ENCODE measurements around the gene MTUS2. TPM values are rescaled to one million over a fixed set of nuclear protein-coding genes. Genes with fewer than 3 reads are reported as not detected.

Gene MTUS2
- total and polyA plus RNA-seq, 10 donors = 0.20 to 3.2 (median 0.85) TPM

- no peak overlapping the region for H3K4me3 ChIP-seq
- peaks cover 0 to 22% (median 13%) of the 10 kb centered on the region in 8 donors for H3K9me3 ChIP-seq
- intact Hi-C loops (cut with DNase I; ENCODE audit: low total_unique reads) = no loop called here
- no peak for DNase-seq
- TF ChIP-seq, protein P1, sequence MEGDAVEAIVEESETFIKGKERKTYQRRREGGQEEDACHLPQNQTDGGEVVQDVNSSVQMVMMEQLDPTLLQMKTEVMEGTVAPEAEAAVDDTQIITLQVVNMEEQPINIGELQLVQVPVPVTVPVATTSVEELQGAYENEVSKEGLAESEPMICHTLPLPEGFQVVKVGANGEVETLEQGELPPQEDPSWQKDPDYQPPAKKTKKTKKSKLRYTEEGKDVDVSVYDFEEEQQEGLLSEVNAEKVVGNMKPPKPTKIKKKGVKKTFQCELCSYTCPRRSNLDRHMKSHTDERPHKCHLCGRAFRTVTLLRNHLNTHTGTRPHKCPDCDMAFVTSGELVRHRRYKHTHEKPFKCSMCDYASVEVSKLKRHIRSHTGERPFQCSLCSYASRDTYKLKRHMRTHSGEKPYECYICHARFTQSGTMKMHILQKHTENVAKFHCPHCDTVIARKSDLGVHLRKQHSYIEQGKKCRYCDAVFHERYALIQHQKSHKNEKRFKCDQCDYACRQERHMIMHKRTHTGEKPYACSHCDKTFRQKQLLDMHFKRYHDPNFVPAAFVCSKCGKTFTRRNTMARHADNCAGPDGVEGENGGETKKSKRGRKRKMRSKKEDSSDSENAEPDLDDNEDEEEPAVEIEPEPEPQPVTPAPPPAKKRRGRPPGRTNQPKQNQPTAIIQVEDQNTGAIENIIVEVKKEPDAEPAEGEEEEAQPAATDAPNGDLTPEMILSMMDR (IDR thresholded peaks at IDR 0.05 in 8 of 11, conservative IDR thresholded peaks at IDR 0.05 in 3 of 11) = no peak
- no peak for TF ChIP-seq POLR2AphosphoS5 (IDR thresholded peaks at IDR 0.05)
- TF ChIP-seq POLR2A (IDR thresholded peaks at IDR 0.05) = no peak
- H3K4me1 ChIP-seq = no peaks in the 10 kb centered on the region
- H3K36me3 ChIP-seq = no peaks in the 10 kb centered on the region
- H3K27ac ChIP-seq = no peak overlapping the region
- 79 to 95% (median 91%) methylated on average over 1 of the region's 1 CpG for WGBS, 5 donors
- no peaks in the 10 kb centered on the region for H3K27me3 ChIP-seq (replicated peaks in 1 of 7)
These were observed 316.9 kb downstream of the MTUS2 start for GRCh38 chr13:29137016-29137415.

DNA sequence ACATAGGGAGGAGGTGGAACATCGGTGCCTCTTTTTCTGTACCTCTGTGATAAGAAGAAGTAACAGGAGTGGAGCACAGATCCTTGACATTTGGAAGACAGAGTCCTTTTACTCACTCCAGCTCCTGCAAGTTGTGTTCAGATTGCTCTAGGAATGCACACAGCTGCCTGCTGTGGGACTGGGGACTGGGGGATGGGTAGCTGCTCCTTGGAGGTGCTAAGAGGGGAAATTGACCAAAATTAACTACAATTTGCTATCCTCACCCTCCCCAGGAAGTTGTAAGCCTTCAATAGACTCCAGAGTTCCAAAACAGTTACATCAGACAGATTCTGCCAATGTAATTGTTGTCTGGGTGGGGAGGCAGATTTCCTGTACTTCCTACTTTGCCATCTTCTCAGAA is 317.9 kb downstream of the MTUS2 start:
- intact Hi-C loops (cut with DNase I; ENCODE audit: low total_unique reads) = no loop called here
- Histone ChIP-seq H3K4me1 (no peaks in the 10 kb centered on the region), H3K36me3 (no peaks in the 10 kb centered on the region), H3K4me3 (no peak overlapping the region), H3K9me3 (peaks cover 0 to 22% (median 13%) of the 10 kb centered on the region in 8 donors), H3K27ac (no peak overlapping the region), H3K27me3 (replicated peaks in 1 of 7) (no peaks in the 10 kb centered on the region)
- DNase-seq = no peak
- TF ChIP-seq, protein P1 (IDR thresholded peaks at IDR 0.05 in 8 of 11, conservative IDR thresholded peaks at IDR 0.05 in 3 of 11) = no peak
- no peak for TF ChIP-seq POLR2A (IDR thresholded peaks at IDR 0.05)
- no peak for TF ChIP-seq POLR2AphosphoS5 (IDR thresholded peaks at IDR 0.05)
- 74 to 90% (median 89%) methylated on average over 1 of the region's 1 CpG for WGBS, 5 donors

- TF ChIP-seq POLR2AphosphoS5 (IDR thresholded peaks at IDR 0.05) = no peak
- TF ChIP-seq, protein P1 (IDR thresholded peaks at IDR 0.05 in 8 of 11, conservative IDR thresholded peaks at IDR 0.05 in 3 of 11) = no peak
- no peak for TF ChIP-seq POLR2A (IDR thresholded peaks at IDR 0.05)
- intact Hi-C loops (cut with DNase I; ENCODE audit: low total_unique reads) = no loop called here
- H3K36me3 ChIP-seq = no peaks in the 10 kb centered on the region
- 15 to 22% (median 20%) methylated on average over 4 of the region's 4 CpGs for WGBS, 5 donors
- H3K4me3 ChIP-seq = no peak overlapping the region
- no peak for DNase-seq
- H3K27me3 ChIP-seq (replicated peaks in 1 of 7) = no peaks in the 10 kb centered on the region
- no peak overlapping the region for H3K27ac ChIP-seq
- no peaks in the 10 kb centered on the region for H3K4me1 ChIP-seq
- peaks cover 0 to 22% (median 13%) of the 10 kb centered on the region in 8 donors for H3K9me3 ChIP-seq
These were observed 320.1 kb downstream of the MTUS2 start for GRCh38 chr13:29140277-29140676.

DNA sequence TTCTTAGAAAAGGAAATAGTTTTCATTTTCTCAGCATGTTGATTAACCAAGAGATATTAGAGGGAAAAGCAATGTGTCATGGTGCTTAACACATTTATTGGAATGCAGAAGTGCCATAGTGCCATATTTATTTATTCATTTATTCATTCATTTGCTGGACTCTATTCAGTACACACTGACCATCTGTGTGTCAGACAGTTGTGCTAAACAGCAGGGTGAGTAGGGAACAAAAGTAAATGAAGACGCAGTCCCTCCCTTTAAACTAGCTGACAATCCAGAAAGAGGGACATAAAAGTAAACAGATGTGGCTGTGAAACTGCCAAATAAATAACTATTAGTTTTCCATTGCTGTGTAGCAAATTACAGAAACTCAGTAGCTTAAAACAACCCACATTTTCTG is 323.7 kb downstream of the MTUS2 start:
- H3K4me1 ChIP-seq = no peaks in the 10 kb centered on the region
- no peaks in the 10 kb centered on the region for H3K27me3 ChIP-seq (replicated peaks in 1 of 7)
- WGBS, 5 donors = 66 to 88% (median 81%) methylated on average over 1 of the region's 1 CpG
- no peak overlapping the region for H3K4me3 ChIP-seq
- intact Hi-C loops (cut with DNase I; ENCODE audit: low total_unique reads) = no loop called here
- DNase-seq = no peak
- TF ChIP-seq, protein P1 (IDR thresholded peaks at IDR 0.05 in 8 of 11, conservative IDR thresholded peaks at IDR 0.05 in 3 of 11) = no peak
- TF ChIP-seq POLR2AphosphoS5 (IDR thresholded peaks at IDR 0.05) = no peak
- no peak for TF ChIP-seq POLR2A (IDR thresholded peaks at IDR 0.05)
- H3K27ac ChIP-seq = no peak overlapping the region
- H3K9me3 ChIP-seq = peaks cover 0 to 3% (median 0%) of the 10 kb centered on the region in 8 donors
- H3K36me3 ChIP-seq = no peaks in the 10 kb centered on the region
